Measurements from ENCODE around the gene GPR107. TPM values are rescaled to one million over a fixed set of nuclear protein-coding genes. Genes with fewer than 3 reads are reported as not detected.

Gene GPR107
- total RNA-seq, 1 experiment from 2014 or later, result 33.2 TPM

DNA sequence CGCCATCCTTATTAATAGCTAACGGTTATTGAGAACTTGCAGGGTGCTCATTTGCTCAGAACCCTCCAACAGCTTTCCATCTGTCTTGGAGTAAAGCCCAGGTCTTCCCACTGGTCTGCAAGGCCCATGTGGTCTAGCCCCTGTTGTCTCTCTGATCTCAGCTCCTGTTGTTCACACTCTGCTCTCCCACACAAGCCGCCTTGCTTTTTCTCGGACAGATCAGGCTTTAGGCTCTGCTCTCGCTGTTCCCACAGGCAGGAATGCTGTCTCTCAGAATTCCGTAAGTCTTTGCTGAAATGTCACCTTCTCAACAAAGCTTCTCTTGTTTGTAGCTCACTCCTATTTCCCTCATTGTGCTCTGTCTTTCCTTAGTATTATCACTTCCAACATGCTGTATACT, 34.3 kb downstream of the GPR107 start:
- no peaks in the 10 kb centered on the region for H3K4me1 Mint-ChIP-seq
- DNase-seq (ENCODE audit: low spot score), result no peak
- ChIA-PET POLR2A (interaction anchor here (0.6 kb wide), 1 partner anchor 462 kb away, joined by 3 read pairs; the partner anchor contains the start of gene NTMT1), CTCF (no interaction called here)
- peaks cover 37% of the 10 kb centered on the region for H3K36me3 Mint-ChIP-seq
- H3K4me3 Mint-ChIP-seq, result no peak overlapping the region
- no peak for ATAC-seq
- H3K27ac Mint-ChIP-seq, result no peak overlapping the region
- H3K27me3 Mint-ChIP-seq (ENCODE audit: low read depth), result no peaks in the 10 kb centered on the region
- peaks cover 3% of the 10 kb centered on the region; the same call in 1 of the 2 replicates for H3K9me3 Mint-ChIP-seq
- TF ChIP-seq KAT7 (CRISPR knock-in tag; IDR thresholded peaks at IDR 0.05; ENCODE audit: borderline replicate concordance) (no peak), SMAD3 (CRISPR knock-in tag; IDR thresholded peaks at IDR 0.05; ENCODE audit: borderline replicate concordance) (no peak), CBFB (CRISPR knock-in tag; IDR thresholded peaks at IDR 0.05; ENCODE audit: low read depth) (no peak), RELA (CRISPR knock-in tag; IDR thresholded peaks at IDR 0.05; ENCODE audit: borderline replicate concordance) (no peak), HMGA2 (CRISPR knock-in tag; IDR thresholded peaks at IDR 0.05) (no peak), ZBTB43 (CRISPR knock-in tag; IDR thresholded peaks at IDR 0.05) (no peak), ZNF121 (CRISPR knock-in tag; IDR thresholded peaks at IDR 0.05) (no peak), GABPB1 (CRISPR knock-in tag; IDR thresholded peaks at IDR 0.05) (no peak), ZNF532 (CRISPR knock-in tag; IDR thresholded peaks at IDR 0.05; ENCODE audit: borderline replicate concordance) (no peak), OVOL2 (CRISPR knock-in tag; IDR thresholded peaks at IDR 0.05; ENCODE audit: borderline replicate concordance) (no peak), JAZF1 (CRISPR knock-in tag; IDR thresholded peaks at IDR 0.05) (no peak), TEAD1 (CRISPR knock-in tag; IDR thresholded peaks at IDR 0.05) (no peak)
- TF ChIP-seq, protein P1, sequence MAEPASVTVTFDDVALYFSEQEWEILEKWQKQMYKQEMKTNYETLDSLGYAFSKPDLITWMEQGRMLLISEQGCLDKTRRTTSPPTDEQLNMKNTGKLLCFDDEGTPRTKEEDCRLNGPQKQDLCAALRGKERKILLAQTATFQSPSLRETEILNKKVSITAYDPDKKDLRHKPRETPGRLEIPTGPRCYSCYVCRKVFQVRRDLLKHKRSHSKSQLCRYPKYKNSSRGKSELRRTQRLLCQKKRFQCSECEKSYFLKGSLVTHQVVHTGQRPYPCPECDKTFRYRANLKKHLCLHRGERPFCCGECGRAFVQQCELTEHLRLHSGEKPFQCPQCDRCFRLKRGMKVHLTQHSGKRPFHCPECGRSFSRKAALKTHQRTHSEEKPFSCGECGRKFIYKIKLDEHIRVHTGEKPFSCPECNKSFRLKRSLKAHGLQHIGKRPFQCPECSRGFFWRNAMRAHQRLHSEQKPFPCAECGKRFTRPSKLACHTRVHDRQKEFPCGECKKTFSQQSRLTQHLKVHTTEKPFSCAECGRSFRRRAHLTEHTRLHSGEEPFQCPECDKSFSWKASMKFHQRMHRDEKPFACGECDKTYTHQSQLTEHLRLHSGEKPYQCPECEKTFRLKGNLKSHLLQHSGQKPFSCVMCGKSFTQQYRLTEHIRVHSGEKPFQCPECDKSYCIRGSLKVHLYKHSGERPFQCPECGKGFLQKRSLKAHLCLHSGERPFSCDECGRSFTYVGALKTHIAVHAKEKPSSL (CRISPR knock-in tag; conservative IDR thresholded peaks at IDR 0.05), result no peak
- TF ChIP-seq, protein P2, sequence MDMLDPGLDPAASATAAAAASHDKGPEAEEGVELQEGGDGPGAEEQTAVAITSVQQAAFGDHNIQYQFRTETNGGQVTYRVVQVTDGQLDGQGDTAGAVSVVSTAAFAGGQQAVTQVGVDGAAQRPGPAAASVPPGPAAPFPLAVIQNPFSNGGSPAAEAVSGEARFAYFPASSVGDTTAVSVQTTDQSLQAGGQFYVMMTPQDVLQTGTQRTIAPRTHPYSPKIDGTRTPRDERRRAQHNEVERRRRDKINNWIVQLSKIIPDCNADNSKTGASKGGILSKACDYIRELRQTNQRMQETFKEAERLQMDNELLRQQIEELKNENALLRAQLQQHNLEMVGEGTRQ (CRISPR knock-in tag; IDR thresholded peaks at IDR 0.05), result no peak
- TF ChIP-seq, protein P3, sequence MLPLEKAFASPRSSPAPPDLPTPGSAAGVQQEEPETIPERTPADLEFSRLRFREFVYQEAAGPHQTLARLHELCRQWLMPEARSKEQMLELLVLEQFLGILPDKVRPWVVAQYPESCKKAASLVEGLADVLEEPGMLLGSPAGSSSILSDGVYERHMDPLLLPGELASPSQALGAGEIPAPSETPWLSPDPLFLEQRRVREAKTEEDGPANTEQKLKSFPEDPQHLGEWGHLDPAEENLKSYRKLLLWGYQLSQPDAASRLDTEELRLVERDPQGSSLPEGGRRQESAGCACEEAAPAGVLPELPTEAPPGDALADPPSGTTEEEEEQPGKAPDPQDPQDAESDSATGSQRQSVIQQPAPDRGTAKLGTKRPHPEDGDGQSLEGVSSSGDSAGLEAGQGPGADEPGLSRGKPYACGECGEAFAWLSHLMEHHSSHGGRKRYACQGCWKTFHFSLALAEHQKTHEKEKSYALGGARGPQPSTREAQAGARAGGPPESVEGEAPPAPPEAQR (CRISPR knock-in tag; IDR thresholded peaks at IDR 0.05), result no peak
- TF ChIP-seq, protein P4, sequence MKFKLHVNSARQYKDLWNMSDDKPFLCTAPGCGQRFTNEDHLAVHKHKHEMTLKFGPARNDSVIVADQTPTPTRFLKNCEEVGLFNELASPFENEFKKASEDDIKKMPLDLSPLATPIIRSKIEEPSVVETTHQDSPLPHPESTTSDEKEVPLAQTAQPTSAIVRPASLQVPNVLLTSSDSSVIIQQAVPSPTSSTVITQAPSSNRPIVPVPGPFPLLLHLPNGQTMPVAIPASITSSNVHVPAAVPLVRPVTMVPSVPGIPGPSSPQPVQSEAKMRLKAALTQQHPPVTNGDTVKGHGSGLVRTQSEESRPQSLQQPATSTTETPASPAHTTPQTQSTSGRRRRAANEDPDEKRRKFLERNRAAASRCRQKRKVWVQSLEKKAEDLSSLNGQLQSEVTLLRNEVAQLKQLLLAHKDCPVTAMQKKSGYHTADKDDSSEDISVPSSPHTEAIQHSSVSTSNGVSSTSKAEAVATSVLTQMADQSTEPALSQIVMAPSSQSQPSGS (CRISPR knock-in tag; IDR thresholded peaks at IDR 0.05; ENCODE audit: borderline replicate concordance, low read depth), result no peak

Data from WTC11 (cell line).